ENCODE results near the gene ZNF160. TPM values are rescaled to one million over a fixed set of nuclear protein-coding genes. Genes with fewer than 3 reads are reported as not detected.

Gene ZNF160
- total and polyA plus RNA-seq, 4 donors: 16.7 to 86.9 (median 22.4) TPM

DNA sequence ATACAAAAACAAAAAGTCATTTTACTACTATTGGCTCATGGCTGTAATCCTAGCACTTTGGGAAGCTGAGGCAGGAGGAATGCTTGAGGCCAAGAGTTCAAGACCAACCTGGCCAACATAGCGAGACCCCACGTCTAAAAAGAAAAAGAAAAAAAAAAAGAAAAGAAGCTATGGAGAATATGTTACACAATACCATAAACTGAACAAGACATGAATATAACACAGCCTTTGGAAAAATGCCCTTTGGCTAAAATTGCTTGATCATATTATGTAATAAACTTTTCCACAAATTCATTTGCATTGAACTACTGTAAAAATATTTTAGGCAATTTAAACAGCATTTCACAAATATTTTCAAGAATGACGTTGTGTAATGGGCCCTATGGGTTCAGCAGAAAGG lies 33.2 kb upstream of the ZNF160 start:
- DNase-seq (peak in 1 of 3 donors; percentile 14), ATAC-seq (ENCODE audit: insufficient read depth, low FRiP score) (no peak)
- Histone ChIP-seq H3K4me3 (no peak overlapping the region), H3K27me3 (ENCODE audit: control insufficient read depth in 3 of 3, insufficient read depth in 3 of 3, low read length in 2 of 3) (no peaks in the 10 kb centered on the region), H3K27ac (ENCODE audit: low read depth in 1 of 2, low read length in 1 of 2) (no peak overlapping the region), H3K9me3 (ENCODE audit: control insufficient read depth in 4 of 4, insufficient read depth in 3 of 4, low read length in 3 of 4) (peaks cover 10 to 30% (median 16%) of the 10 kb centered on the region in 4 donors), H3K36me3 (ENCODE audit: control insufficient read depth in 4 of 4, insufficient read depth in 4 of 4, low read length in 4 of 4) (peaks cover 2 to 11% (median 7%) of the 10 kb centered on the region in 4 donors), H3K9ac (ENCODE audit: insufficient read depth in 1 of 2, low read length in 2 of 2) (no peak overlapping the region), H3K4me1 (ENCODE audit: control insufficient read depth in 5 of 5, insufficient read depth in 5 of 5, low read length in 5 of 5) (peaks cover 0 to 12% (median 3%) of the 10 kb centered on the region in 5 donors)
- WGBS, 2 donors: 85 to 91% methylated on average over 3 of the region's 3 CpGs
- TF ChIP-seq CTCF (IDR thresholded peaks at IDR 0.05; ENCODE audit: control extremely low read depth, extremely low read depth): no peak

GRCh38 chr19:53132141-53132991 lies 29.1 kb upstream of the ZNF160 start, which contains the start of gene ZNF415:
TSS of gene ZNF415 (minus strand) at chr19:53132910. CDS start at chr19:53122676, 10,234 bp downstream.
- DNase-seq (peak; percentile 91 to 95 (median 93)), ATAC-seq (ENCODE audit: insufficient read depth, low FRiP score) (no peak)
- Histone ChIP-seq H3K36me3 (ENCODE audit: control insufficient read depth in 4 of 4, insufficient read depth in 4 of 4, low read length in 4 of 4) (no peaks in the 10 kb centered on the region), H3K27ac (ENCODE audit: low read depth in 1 of 2, low read length in 1 of 2) (peak within 1 kb of the TSS; percentile 87 to 89), H3K4me3 (peak within 1 kb of the TSS; percentile 71), H3K9ac (ENCODE audit: insufficient read depth in 1 of 2, low read length in 2 of 2) (peak within 1 kb of the TSS; percentile 57 to 89), H3K27me3 (ENCODE audit: control insufficient read depth in 3 of 3, insufficient read depth in 3 of 3, low read length in 2 of 3) (no peaks in the 10 kb centered on the region), H3K9me3 (ENCODE audit: control insufficient read depth in 4 of 4, insufficient read depth in 3 of 4, low read length in 3 of 4) (peaks cover 0 to 16% (median 2%) of the 10 kb centered on the region in 4 donors), H3K4me1 (ENCODE audit: control insufficient read depth in 5 of 5, insufficient read depth in 5 of 5, low read length in 5 of 5) (peaks cover 0 to 16% (median 6%) of the 10 kb centered on the region in 5 donors)
- 1 to 2% methylated on average over 50 to 51 of the region's 51 CpGs for WGBS, 2 donors
- TF ChIP-seq CTCF (IDR thresholded peaks at IDR 0.05; ENCODE audit: control extremely low read depth, extremely low read depth): no peak

- H3K4me3 ChIP-seq: no peak overlapping the region
- DNase-seq (no peak), ATAC-seq (ENCODE audit: insufficient read depth, low FRiP score) (no peak)
- peaks cover 0 to 16% (median 6%) of the 10 kb centered on the region in 5 donors for H3K4me1 ChIP-seq (ENCODE audit: control insufficient read depth in 5 of 5, insufficient read depth in 5 of 5, low read length in 5 of 5)
- H3K27ac ChIP-seq (ENCODE audit: low read depth in 1 of 2, low read length in 1 of 2): peak overlapping the region in 1 of 2 donors; percentile 87
- WGBS, 2 donors: 48 to 56% methylated on average over 6 of the region's 6 CpGs
- H3K9ac ChIP-seq (ENCODE audit: insufficient read depth in 1 of 2, low read length in 2 of 2): peak overlapping the region; percentile 50 to 57
- no peak for TF ChIP-seq CTCF (IDR thresholded peaks at IDR 0.05; ENCODE audit: control extremely low read depth, extremely low read depth)
- H3K9me3 ChIP-seq (ENCODE audit: control insufficient read depth in 4 of 4, insufficient read depth in 3 of 4, low read length in 3 of 4): peaks cover 0 to 16% (median 0%) of the 10 kb centered on the region in 4 donors
- H3K27me3 ChIP-seq (ENCODE audit: control insufficient read depth in 3 of 3, insufficient read depth in 3 of 3, low read length in 2 of 3): no peaks in the 10 kb centered on the region
- no peaks in the 10 kb centered on the region for H3K36me3 ChIP-seq (ENCODE audit: control insufficient read depth in 4 of 4, insufficient read depth in 4 of 4, low read length in 4 of 4)
These were observed 28.5 kb upstream of the ZNF160 start for GRCh38 chr19:53131727-53132126.
